GM12878 (cell line): Measurements from ENCODE around the gene DIRAS3.
"Not testable (repeated sequence)": the region's sequence is repeated elsewhere in the genome, so short reads cannot be mapped to it uniquely, and the experiment has no call there.

Experiments used
- CBFB ChIP-seq: IDR thresholded peaks from 2 replicates; pipeline ENCODE4 v1.6.1; 2016; ENCODE audit warnings: antibody characterized with exemption, low read depth
- CTCF ChIP-seq, 3 experiments: IDR thresholded peaks in 2 of 3; conservative IDR thresholded peaks in 1 of 3; 2 replicates each; pipeline ENCODE4 v1.5.1; 2011; ENCODE audit warnings: low read depth in 3 of 3, low read length in 3 of 3, mild to moderate bottlenecking in 3 of 3, control low read depth in 2 of 3, moderate library complexity in 2 of 3, inconsistent platforms in 1 of 3, mixed read lengths in 1 of 3; ENCODE audit not compliant: control insufficient read depth in 2 of 3, insufficient read depth in 1 of 3; ENCODE audit errors: extremely low read depth in 1 of 3
- DPF2 ChIP-seq: fragments of 450-650 bp; IDR thresholded peaks from 2 replicates; pipeline ENCODE4 v1.6.1; 2017; ENCODE audit warnings: mild to moderate bottlenecking
- IKZF1 ChIP-seq: fragments of 450-650 bp; conservative IDR thresholded peaks from 2 replicates; pipeline ENCODE4 v1.6.1; 2017; ENCODE audit warnings: antibody characterized with exemption, mild to moderate bottlenecking
- JUND ChIP-seq: IDR thresholded peaks from 2 replicates; pipeline ENCODE4 v1.6.1; 2012; ENCODE audit warnings: low read depth, mild to moderate bottlenecking, low read length, improper control_type of control experiment, moderate library complexity
- POLR2A ChIP-seq: IDR thresholded peaks from 2 replicates; pipeline ENCODE4 v1.6.1; 2011; ENCODE audit warnings: low read depth, mild to moderate bottlenecking, low read length
- SMC3 ChIP-seq: IDR thresholded peaks from 2 replicates; pipeline ENCODE4 v1.6.1; 2011; ENCODE audit warnings: low read length, improper control_type of control experiment, borderline replicate concordance
- SPI1 ChIP-seq: IDR thresholded peaks from 2 replicates; pipeline ENCODE4 v1.6.1; 2011; ENCODE audit warnings: low read depth, mild to moderate bottlenecking, low read length, moderate library complexity, borderline replicate concordance; ENCODE audit not compliant: insufficient read depth
- SRF ChIP-seq, 2 experiments: IDR thresholded peaks; 2 replicates each; pipeline ENCODE4 v1.6.1; 2011; ENCODE audit warnings: low read depth in 2 of 2, low read length in 2 of 2, mild to moderate bottlenecking in 1 of 2, moderate library complexity in 1 of 2
- STAT1 ChIP-seq: fragments of 450-650 bp; conservative IDR thresholded peaks from 2 replicates; pipeline ENCODE4 v1.6.1; 2014; ENCODE audit warnings: antibody characterized with exemption, mild to moderate bottlenecking
- TCF12 ChIP-seq: IDR thresholded peaks from 2 replicates; pipeline ENCODE4 v1.6.1; 2011; ENCODE audit warnings: low read depth, mild to moderate bottlenecking, low read length
- YY1 ChIP-seq: IDR thresholded peaks from 2 replicates; pipeline ENCODE4 v1.6.1; 2011; ENCODE audit warnings: low read depth, mild to moderate bottlenecking, low read length
- ZBED1 ChIP-seq: IDR thresholded peaks from 2 replicates; pipeline ENCODE4 v1.6.1; 2016; ENCODE audit warnings: borderline replicate concordance
- ZBTB33 ChIP-seq: fragments of 450-650 bp; IDR thresholded peaks from 2 replicates; pipeline ENCODE4 v1.6.1; 2017; ENCODE audit warnings: mild to moderate bottlenecking

- not testable (repeated sequence) for TF ChIP-seq CTCF (IDR thresholded peaks at IDR 0.05 in 2 of 3, conservative IDR thresholded peaks at IDR 0.05 in 1 of 3; ENCODE audit: control insufficient read depth in 2 of 3, extremely low read depth in 1 of 3, insufficient read depth in 1 of 3, low read depth in 3 of 3, low read length in 3 of 3); STAT1; ZBED1; TCF12; POLR2A; SMC3; ZBTB33; DPF2; SPI1; YY1; IKZF1; CBFB; SRF (IDR thresholded peaks at IDR 0.05; ENCODE audit: low read depth in 2 of 2, low read length in 2 of 2); JUND
Observed at GRCh38 chr1:68003626-68004025, 46.8 kb downstream of the DIRAS3 start.
